T-cell (primary cell): ENCODE measurements around the gene CFI. TPM values are rescaled to one million over a fixed set of nuclear protein-coding genes. Genes with fewer than 3 reads are reported as not detected.

Experiments
- ATAC-seq, 4 experiments: fragments of 200-7000 bp in 3 of 4; fragments of 150-1000 bp in 1 of 4; cut with Tn5 transposase; replicated peaks in 1 of 4; 1 replicate in 3 of 4; 2 replicates in 1 of 4; pipeline ENCODE4 v1.10.0; 2021; ENCODE audit warnings: moderate library complexity in 3 of 4, mild to moderate bottlenecking in 2 of 4, moderate number of reproducible peaks in 1 of 4
- CTCF ChIA-PET, 2 donors: fragments of 300-600 bp; sonication (Branson Sonifier 250); formaldehyde crosslinking; loops; one replicate each; lab custom pipeline; 2022; ENCODE audit warnings: antibody characterized with exemption in 2 of 2; lab: Charles Lee
- POLR2A ChIA-PET, 2 donors: fragments of 300-600 bp; sonication (Branson Sonifier 250); formaldehyde crosslinking; loops; one replicate each; lab custom pipeline; 2022; ENCODE audit warnings: antibody characterized with exemption in 2 of 2; lab: Charles Lee
- DNase-seq, 35 experiments: peaks; one replicate each; pipeline versions ENCODE4 v3.0.0 to v3.0.0-alpha.2; 2013 to 2023
- H3K27ac ChIP-seq: one replicate; pipeline ENCODE4 v1.5.1; 2013; ENCODE audit warnings: low read length
- H3K27me3 ChIP-seq, 2 experiments: replicated peaks in 1 of 2; 1 replicate in 1 of 2; 2 replicates in 1 of 2; pipeline versions ENCODE4 v1.6.1 to v1.7.0; 2013; ENCODE audit warnings: low read length in 1 of 2, mixed read lengths in 1 of 2; ENCODE audit not compliant: control insufficient read depth in 2 of 2, insufficient read depth in 2 of 2; ENCODE audit errors: extremely low read depth in 1 of 2
- H3K36me3 ChIP-seq, 2 donors: 1 replicate in 1 of 2; 2 replicates in 1 of 2; pipeline versions ENCODE4 v1.6.1 to v1.7.0; 2013; ENCODE audit warnings: low read length in 1 of 2; ENCODE audit not compliant: control insufficient read depth in 2 of 2, insufficient read depth in 1 of 2; ENCODE audit errors: extremely low read depth in 1 of 2
- H3K4me1 ChIP-seq, 2 experiments: 1 replicate in 1 of 2; 2 replicates in 1 of 2; pipeline versions ENCODE4 v1.6.1 to v1.7.0; 2013; ENCODE audit warnings: low read length in 2 of 2, mixed read lengths in 1 of 2; ENCODE audit not compliant: insufficient read depth in 2 of 2, control insufficient read depth in 1 of 2; ENCODE audit errors: extremely low read depth in 1 of 2
- H3K4me3 ChIP-seq, 2 donors: 1 replicate in 1 of 2; 2 replicates in 1 of 2; pipeline versions ENCODE4 v1.5.1 to v1.7.0; 2013; ENCODE audit warnings: mild to moderate bottlenecking in 2 of 2, low read length in 1 of 2, moderate library complexity in 1 of 2; ENCODE audit not compliant: control insufficient read depth in 1 of 2; ENCODE audit errors: extremely low read depth in 1 of 2
- H3K9me3 ChIP-seq: 2 replicates; pipeline ENCODE4 v1.7.0; 2013
- H3K27ac Mint-ChIP-seq, 2 donors: one replicate each; pipeline ENCODE4 v1.8.0; 2020 to 2021; ENCODE audit warnings: mild to moderate bottlenecking in 2 of 2, mixed read lengths in 2 of 2
- H3K27me3 Mint-ChIP-seq, 2 donors: one replicate each; pipeline ENCODE4 v1.8.0; 2021 to 2022; ENCODE audit warnings: mixed read lengths in 2 of 2
- H3K36me3 Mint-ChIP-seq: one replicate; pipeline ENCODE4 v1.8.0; 2021; ENCODE audit warnings: mixed read lengths
- H3K4me1 Mint-ChIP-seq, 3 donors: one replicate each; pipeline ENCODE4 v1.8.0; 2020 to 2022; ENCODE audit warnings: mixed read lengths in 3 of 3, mild to moderate bottlenecking in 1 of 3
- H3K4me3 Mint-ChIP-seq, 3 donors: one replicate each; pipeline ENCODE4 v1.8.0; 2020 to 2022; ENCODE audit warnings: mild to moderate bottlenecking in 3 of 3, mixed read lengths in 3 of 3, moderate library complexity in 3 of 3
- H3K9me3 Mint-ChIP-seq, 3 donors: one replicate each; pipeline ENCODE4 v1.8.0; 2020 to 2022; ENCODE audit warnings: mixed read lengths in 3 of 3
- WGBS: methylation state at CpG from one replicate; pipeline ENCODE4 v1.1.5; 2013; ENCODE audit warnings: missing lambda C conversion rate; ENCODE audit not compliant: insufficient coverage; 5-methylcytosine and 5-hydroxymethylcytosine counted together
- total RNA-seq, 35 experiments: library from RNA in 6 of 35; stranded (reverse) in 6 of 35; fragments of 120-200 nt in 1 of 35; gene quantifications; one replicate each; pipeline versions ENCODE4 v1.2.1 to v1.2.4 and lab custom pipeline; 2013 to 2026

Gene CFI
- total RNA-seq, 5 donors from 2014 or later (not counting 1 experiment from before 2014, with no cell fraction given), result 0.55 to 0.92 (median 0.66) TPM; not detected in 2

GRCh38 chr4:109708435-109708834 lies 93.4 kb downstream of the CFI start:
- peaks cover 11% of the 10 kb centered on the region for H3K36me3 Mint-ChIP-seq
- no peaks in the 10 kb centered on the region for H3K9me3 Mint-ChIP-seq
- H3K27ac Mint-ChIP-seq, result no peak overlapping the region
- H3K27me3 Mint-ChIP-seq, result no peaks in the 10 kb centered on the region
- peaks cover 7 to 8% (median 7%) of the 10 kb centered on the region in 3 donors for H3K4me1 Mint-ChIP-seq
- POLR2A ChIA-PET, result no interaction called here
- DNase-seq (no peak), ATAC-seq (no peak)
- WGBS, result no CpG with 5 or more reads among the region's 2 CpGs
- CTCF ChIA-PET, result interaction anchor here in 1 of 2 donors (0.6 kb wide), 1 partner anchor 1645 kb away, joined by 3 read pairs; no protein-coding TSS in a partner anchor
- Histone ChIP-seq H3K36me3 (peaks cover 0 to 2% of the 10 kb centered on the region in 2 donors), H3K4me1 (peaks cover 0 to 5% of the 10 kb centered on the region in 2 experiments), H3K27ac (no peak overlapping the region), H3K9me3 (no peaks in the 10 kb centered on the region), H3K4me3 (no peak overlapping the region), H3K27me3 (no peaks in the 10 kb centered on the region)
- H3K4me3 Mint-ChIP-seq, result no peak overlapping the region

GRCh38 chr4:109703664-109704361 lies 98.0 kb downstream of the CFI start:
- ChIA-PET POLR2A (no interaction called here), CTCF (interaction anchor here (0.9 to 1.9 kb wide), 6 partner anchors 26 to 144 kb away, joined by 3 to 10 read pairs (median 4); partner anchors contain the start of genes MCUB (in 1 of the 2) and PLA2G12A (in 1 of the 2))
- H3K27ac ChIP-seq, result peak overlapping the region; percentile 66
- H3K36me3 Mint-ChIP-seq, result peaks cover 5% of the 10 kb centered on the region
- no peaks in the 10 kb centered on the region for H3K9me3 Mint-ChIP-seq
- H3K9me3 ChIP-seq, result no peaks in the 10 kb centered on the region
- ATAC-seq (no peak), DNase-seq (no peak)
- peaks cover 0 to 2% of the 10 kb centered on the region in 2 donors for H3K36me3 ChIP-seq
- H3K27ac Mint-ChIP-seq, result peak overlapping the region; percentile 87 to 88
- H3K4me1 ChIP-seq, result peaks cover 6 to 24% of the 10 kb centered on the region in 2 experiments
- H3K27me3 ChIP-seq, result no peaks in the 10 kb centered on the region
- peaks cover 38 to 44% (median 38%) of the 10 kb centered on the region in 3 donors for H3K4me1 Mint-ChIP-seq
- 6% methylated on average over 5 of the region's 11 CpGs for WGBS
- H3K4me3 ChIP-seq, result peak overlapping the region; percentile 82 to 85
- H3K4me3 Mint-ChIP-seq, result peak overlapping the region; percentile 87 to 98 (median 91)
- H3K27me3 Mint-ChIP-seq, result no peaks in the 10 kb centered on the region

DNA sequence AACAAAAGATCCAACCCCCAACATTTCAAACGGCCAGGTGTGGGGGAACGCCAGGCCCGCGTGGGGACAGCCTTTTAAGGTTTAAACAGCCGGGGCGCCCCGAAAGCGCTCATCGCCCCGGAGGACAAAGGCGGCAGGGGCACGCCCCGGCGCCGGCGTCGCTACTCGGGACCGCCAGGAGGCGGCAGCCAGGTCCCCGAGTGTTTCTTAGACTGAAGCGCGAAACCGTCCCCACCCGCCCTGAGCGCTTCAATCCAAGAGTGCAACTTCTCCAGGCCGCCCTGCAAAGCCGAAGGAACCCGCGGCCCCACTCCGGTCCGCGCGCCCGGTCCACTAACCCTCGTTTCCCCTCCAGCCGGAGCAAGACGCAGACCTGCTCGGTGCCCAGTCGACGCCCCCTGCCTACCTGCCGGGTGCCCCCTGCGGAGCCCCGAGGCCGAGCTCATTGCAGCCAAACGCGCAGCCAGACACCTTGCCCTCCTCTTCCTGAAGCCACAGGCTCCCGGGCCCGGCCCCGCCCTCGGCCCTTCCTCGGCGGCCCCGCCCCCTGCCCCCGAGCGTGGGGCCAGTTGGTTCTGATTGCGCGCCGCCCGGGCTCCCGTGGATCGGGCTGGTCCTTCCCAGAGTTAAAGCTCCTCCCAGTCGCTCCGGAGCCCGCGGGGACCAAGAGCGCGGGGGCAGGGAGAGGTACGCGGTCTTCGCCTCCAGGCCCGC lies 98.7 kb downstream of the CFI start, which contains the start of gene CASP6:
Gene CASP6 (minus strand): TSS at position 496 of the 714 bp plus-strand sequence. CDS start 50 bp downstream, at position 446.
- Histone ChIP-seq H3K4me1 (peaks cover 6 to 27% of the 10 kb centered on the region in 2 experiments), H3K27ac (peak within 1 kb of the TSS; percentile 66), H3K9me3 (no peaks in the 10 kb centered on the region), H3K36me3 (no peaks in the 10 kb centered on the region), H3K27me3 (no peaks in the 10 kb centered on the region), H3K4me3 (peak within 1 kb of the TSS; percentile 82 to 85)
- under 1% methylated on average over 72 of the region's 72 CpGs for WGBS
- ATAC-seq (peak; percentile 86 to 91 (median 88)), DNase-seq (peak; percentile 55 to 85 (median 72))
- H3K4me1 Mint-ChIP-seq, result peaks cover 45 to 50% (median 45%) of the 10 kb centered on the region in 3 donors
- no peaks in the 10 kb centered on the region for H3K27me3 Mint-ChIP-seq
- H3K4me3 Mint-ChIP-seq, result peak within 1 kb of the TSS; percentile 87 to 98 (median 91)
- H3K36me3 Mint-ChIP-seq, result peaks cover 2% of the 10 kb centered on the region
- POLR2A ChIA-PET, result interaction anchor here in 1 of 2 donors (0.6 kb wide), 1 partner anchor 26 kb away, joined by 15 read pairs; no protein-coding TSS in a partner anchor
- peak within 1 kb of the TSS; percentile 91 to 92 for H3K27ac Mint-ChIP-seq
- CTCF ChIA-PET, result interaction anchor here (0.5 to 1.9 kb wide), 8 partner anchors 8 to 278 kb away, joined by 3 to 10 read pairs (median 3); partner anchors contain the start of genes MCUB (in 1 of the 2) and PLA2G12A (in 1 of the 2)
- no peaks in the 10 kb centered on the region for H3K9me3 Mint-ChIP-seq

DNA sequence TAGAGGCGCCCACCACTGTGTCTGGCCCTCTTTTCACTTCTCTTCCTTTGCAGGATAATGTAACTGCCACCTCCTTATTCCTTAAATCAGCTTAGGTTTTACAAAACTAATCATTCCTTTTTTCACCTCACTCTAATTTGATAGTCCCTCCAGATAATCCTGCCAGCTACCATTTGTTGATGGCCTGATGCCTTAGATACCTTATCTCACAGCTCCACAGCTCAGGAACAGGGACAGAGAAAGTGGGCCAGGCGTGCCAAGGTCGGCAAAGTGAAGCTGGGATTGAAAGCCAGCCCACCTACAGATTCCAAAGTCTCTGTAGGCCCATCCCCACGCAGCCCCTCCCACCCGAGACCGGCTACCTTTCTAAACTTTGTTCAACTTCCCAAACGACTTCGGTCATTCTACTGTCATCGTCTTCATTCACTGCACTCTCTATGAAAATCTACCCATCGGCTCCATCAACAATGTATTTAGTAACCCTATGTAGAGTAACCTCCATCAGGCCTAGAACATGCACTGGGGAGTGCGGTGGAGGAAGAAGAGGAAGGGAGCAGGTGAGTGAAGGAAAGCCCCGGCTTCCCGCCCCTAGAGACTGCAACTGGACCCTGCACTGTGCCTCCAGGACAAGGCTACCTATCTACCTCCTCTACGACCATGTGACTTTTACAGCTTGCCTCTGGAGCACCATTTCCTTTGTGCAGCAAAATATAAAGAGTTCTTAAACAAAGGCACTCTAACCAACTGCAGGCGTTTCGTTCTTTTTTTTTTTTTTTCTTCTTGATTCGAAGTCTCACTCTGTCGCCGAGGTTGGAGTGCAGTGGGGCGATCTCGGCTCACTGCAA lies 100.0 kb downstream of the CFI start:
- 90% methylated on average over 3 of the region's 21 CpGs for WGBS

GRCh38 chr4:109699553-109700225 lies 102.1 kb downstream of the CFI start:
- H3K9me3 ChIP-seq, result no peaks in the 10 kb centered on the region
- Mint-ChIP-seq H3K4me3 (no peak overlapping the region), H3K9me3 (no peaks in the 10 kb centered on the region), H3K36me3 (peaks cover 13% of the 10 kb centered on the region), H3K27ac (peak overlapping the region; percentile 55 to 73), H3K4me1 (peaks cover 53 to 60% (median 59%) of the 10 kb centered on the region in 3 donors), H3K27me3 (no peaks in the 10 kb centered on the region)
- WGBS, result 90% methylated on average over 6 of the region's 8 CpGs
- ATAC-seq (no peak), DNase-seq (no peak)
- H3K4me3 ChIP-seq, result no peak overlapping the region
- H3K27ac ChIP-seq, result no peak overlapping the region
- ChIA-PET POLR2A (interaction anchor here in 1 of 2 donors (0.6 kb wide), 1 partner anchor 51 kb away, joined by 7 read pairs; no protein-coding TSS in a partner anchor), CTCF (interaction anchor here in 1 of 2 donors (1.3 kb wide), 1 partner anchor 267 kb away, joined by 5 read pairs; no protein-coding TSS in a partner anchor)
- H3K27me3 ChIP-seq, result no peaks in the 10 kb centered on the region
- peaks cover 0 to 9% of the 10 kb centered on the region in 2 donors for H3K36me3 ChIP-seq
- H3K4me1 ChIP-seq, result peaks cover 6 to 27% of the 10 kb centered on the region in 2 experiments

More for the DNA sequence above, 100.0 kb downstream of the CFI start:
- H3K4me3 Mint-ChIP-seq, result peak overlapping the region; percentile 87 to 98 (median 91)
- DNase-seq (peak in 3 of 35 experiments; percentile 5 to 33 (median 7)), ATAC-seq (peak in 1 of 4 experiments; percentile 2)
- ChIA-PET POLR2A (interaction anchor here in 1 of 2 donors (0.6 to 1.1 kb wide), 3 partner anchors 9 to 53 kb away, joined by 3 read pairs; no protein-coding TSS in a partner anchor), CTCF (interaction anchor here (0.5 to 1.9 kb wide), 9 partner anchors 8 to 125 kb away, joined by 3 to 10 read pairs (median 4); partner anchors contain the start of genes GAR1 (in 1 of the 2) and PLA2G12A (in 1 of the 2))
- H3K9me3 Mint-ChIP-seq, result no peaks in the 10 kb centered on the region
- Histone ChIP-seq H3K9me3 (no peaks in the 10 kb centered on the region), H3K4me3 (peak overlapping the region; percentile 82 to 85), H3K27ac (peak overlapping the region; percentile 66), H3K36me3 (peaks cover 0 to 9% of the 10 kb centered on the region in 2 donors), H3K27me3 (no peaks in the 10 kb centered on the region), H3K4me1 (peaks cover 6 to 27% of the 10 kb centered on the region in 2 experiments)
- peak overlapping the region; percentile 91 to 92 for H3K27ac Mint-ChIP-seq
- H3K4me1 Mint-ChIP-seq, result peaks cover 51 to 57% (median 54%) of the 10 kb centered on the region in 3 donors
- peaks cover 8% of the 10 kb centered on the region for H3K36me3 Mint-ChIP-seq
- H3K27me3 Mint-ChIP-seq, result no peaks in the 10 kb centered on the region
